Fibroblast of peridontal ligament (primary cell): ENCODE results near the gene GALR2.
"Not testable (repeated sequence)": the region's sequence is repeated elsewhere in the genome, so short reads cannot be mapped to it uniquely, and the experiment has no call there.

Experiments
- DNase-seq: peaks from one replicate; pipeline ENCODE4 v3.0.0-alpha.2; 2010; ENCODE audit errors: extremely low read depth

Gene GALR2, protein sequence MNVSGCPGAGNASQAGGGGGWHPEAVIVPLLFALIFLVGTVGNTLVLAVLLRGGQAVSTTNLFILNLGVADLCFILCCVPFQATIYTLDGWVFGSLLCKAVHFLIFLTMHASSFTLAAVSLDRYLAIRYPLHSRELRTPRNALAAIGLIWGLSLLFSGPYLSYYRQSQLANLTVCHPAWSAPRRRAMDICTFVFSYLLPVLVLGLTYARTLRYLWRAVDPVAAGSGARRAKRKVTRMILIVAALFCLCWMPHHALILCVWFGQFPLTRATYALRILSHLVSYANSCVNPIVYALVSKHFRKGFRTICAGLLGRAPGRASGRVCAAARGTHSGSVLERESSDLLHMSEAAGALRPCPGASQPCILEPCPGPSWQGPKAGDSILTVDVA

GRCh38 chr17:76074390-76075363 is at the start of gene GALR2:
GALR2 (plus strand) TSS chr17:76074781; CDS start chr17:76074884, 103 bp downstream.
- DNase-seq, result no peak

DNA sequence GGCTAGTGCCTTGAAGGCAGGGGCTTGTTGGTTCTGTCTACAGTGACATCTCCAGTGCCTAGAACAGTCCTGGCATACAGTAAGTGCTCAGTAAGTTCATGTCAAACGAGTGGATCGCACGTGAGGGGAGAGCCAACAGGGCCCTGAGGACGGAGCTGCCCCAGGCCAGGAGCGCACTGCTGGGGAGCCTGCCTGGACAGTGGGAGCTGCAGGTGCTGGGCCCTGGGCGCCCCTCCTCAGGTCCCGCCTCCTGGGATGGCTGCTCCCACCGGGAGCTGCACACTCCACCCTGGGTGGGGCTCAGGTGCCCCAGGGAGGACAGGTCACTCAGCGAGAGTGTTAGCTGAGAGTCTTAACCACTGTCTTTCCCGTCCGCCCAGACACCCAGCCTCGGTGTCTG is 49.3 kb upstream of the GALR2 start:
- DNase-seq, result no peak

DNA sequence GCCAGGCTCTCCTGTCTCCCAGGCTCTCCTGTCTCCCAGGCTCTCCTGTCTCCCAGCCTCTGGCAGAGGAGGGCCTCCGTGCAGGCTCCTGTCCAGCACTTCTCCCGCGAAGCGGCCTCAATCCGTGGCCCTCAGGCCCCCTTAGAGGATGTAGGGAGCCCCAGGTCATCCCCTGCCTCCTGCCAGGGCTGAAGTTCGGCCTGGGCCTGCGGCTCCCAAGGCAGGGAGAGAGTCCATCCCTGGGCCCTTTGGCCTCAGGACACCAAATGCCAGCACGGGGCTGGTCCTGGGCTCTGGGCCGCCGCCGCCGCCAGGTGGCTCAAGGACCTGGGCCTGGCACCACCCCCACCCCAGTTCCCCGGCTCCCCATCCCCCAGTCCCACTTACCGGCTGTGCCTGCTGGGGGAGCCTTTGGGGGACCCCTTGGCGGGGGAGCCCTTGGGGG is 47.8 kb upstream of the GALR2 start:
- DNase-seq, result no peak

DNA sequence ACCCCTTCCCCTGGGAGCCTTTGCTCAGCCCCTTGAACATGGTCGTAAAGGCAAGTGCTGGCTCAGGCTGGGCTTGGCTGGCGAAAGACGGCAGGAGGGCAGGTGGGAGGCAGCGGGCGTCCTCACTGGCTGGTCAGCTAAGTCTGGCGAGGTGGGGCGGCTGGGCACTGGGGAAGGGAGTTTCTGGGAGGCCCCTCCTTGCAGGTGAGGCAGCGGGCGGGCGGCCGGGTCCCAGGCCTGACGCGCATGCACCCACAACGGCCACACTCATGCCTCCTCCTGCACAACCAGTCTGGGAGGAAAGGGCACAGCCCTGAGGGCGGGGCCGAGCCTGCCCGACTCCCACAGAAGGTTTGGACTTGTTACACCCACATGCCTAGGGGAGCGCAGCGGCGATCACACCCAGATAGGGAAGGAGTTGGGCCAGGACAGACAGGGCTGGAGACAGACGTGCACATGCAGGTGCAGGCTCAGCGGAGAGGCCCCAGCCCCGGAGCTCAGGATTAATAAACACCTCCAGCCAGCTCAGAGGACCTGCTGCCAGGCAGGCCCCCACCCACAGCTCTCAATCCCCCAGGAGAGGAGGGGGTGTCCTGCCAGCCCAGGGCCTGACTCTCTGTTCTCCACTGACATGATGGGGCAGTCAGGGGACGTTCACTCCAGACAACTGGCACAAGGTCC is 47.3 kb upstream of the GALR2 start, which contains the start of gene EVPL:
Gene EVPL (minus strand): TSS at position 148 of the 681 bp plus-strand sequence. CDS start 108 bp downstream, at position 40.
- DNase-seq, result no peak

DNA sequence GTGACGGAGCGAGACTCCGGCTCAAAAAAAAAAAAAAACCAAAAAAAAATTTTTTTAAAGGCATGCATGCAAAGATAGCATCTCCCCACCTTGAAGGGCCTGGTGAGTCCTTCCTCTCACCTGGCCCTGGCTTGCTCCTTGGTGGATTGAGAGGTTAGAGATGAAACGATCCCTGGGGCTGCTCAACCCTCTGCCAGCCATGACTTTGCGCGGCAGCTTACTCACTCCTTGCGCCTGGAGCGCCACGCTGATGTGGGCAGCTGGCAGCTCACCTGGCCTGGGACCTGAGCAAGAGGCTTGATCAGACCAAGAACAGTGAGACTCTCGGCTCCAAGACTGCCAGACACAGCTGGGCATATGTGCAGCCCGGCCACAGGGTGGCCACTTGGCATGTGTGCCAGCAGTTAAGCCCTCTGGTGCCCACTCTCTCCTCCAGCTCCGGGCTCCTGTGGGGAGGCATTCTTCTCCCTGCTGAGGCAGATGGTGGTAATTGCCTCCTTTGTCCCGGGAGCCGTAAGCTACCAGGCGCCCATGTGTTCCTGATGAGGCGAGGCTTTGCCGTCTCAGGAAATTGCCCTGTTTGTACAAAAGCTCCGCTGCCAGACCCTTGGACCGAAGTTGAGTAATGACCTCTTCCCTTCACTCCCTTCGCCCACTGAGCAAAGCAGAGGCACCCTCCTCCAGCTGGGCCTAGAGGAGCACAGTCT is 42.4 kb upstream of the GALR2 start:
- no peak for DNase-seq

DNA sequence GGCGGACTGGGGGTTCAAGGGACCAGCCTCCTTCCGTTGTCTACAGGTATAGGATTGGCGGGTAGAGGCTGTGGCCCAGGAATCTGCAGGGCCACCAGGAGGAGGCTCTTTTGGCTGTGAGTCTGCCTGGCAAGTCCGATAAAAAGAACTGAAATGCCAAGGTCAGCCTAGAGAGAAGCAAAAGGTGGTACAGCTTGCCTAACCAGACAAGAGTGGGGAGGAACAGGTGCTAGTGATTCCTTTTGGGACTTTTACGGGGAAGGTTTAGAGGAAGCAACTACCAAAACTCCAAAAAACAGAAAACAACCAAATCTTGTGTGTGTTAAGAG is 41.8 kb upstream of the GALR2 start:
- DNase-seq, result no peak

DNA sequence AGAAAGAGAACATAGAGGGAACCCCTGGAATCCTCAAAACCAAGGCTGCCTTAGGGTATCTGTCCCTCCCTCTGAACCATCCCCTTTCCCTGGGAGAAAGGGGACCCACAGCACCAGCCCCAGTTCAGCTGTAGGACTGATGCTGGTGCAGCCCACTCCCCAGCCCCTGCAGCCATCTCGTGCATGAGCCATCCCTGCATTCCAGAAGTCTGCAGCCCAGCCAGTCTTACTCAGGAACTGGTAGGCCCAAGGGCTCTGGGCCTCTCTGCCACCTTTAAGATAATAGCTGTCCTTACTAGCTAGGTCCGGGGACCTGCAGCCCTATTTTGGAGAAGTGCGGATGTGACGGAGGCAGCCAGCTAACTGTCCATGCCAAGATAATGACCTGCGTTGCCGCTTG is 41.4 kb upstream of the GALR2 start:
- DNase-seq, result no peak

- DNase-seq, result no peak
Measured at GRCh38 chr17:76034428-76035350, 39.9 kb upstream of the GALR2 start.

- no peak for DNase-seq
Measured at GRCh38 chr17:76036497-76037261, 37.9 kb upstream of the GALR2 start.

DNA sequence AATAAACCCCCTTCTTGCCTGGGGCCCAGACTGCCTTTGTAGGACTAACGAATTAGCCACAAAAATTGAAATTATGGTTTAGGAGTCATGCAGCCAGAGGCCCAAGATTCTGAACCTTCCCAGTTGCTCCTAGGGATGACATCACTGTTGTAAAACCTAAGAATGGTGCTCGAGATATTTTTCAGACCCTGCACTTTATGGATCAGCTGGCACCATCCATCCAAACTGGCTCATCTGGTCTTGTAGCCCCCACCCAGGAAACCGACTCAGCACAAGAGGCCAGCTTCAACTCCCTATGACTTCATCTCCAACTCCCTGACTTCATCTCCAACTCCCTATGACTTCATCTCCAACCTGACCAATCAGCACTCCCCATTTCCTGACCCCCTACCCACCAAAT is 36.5 kb upstream of the GALR2 start:
- peak; percentile 33 for DNase-seq

DNA sequence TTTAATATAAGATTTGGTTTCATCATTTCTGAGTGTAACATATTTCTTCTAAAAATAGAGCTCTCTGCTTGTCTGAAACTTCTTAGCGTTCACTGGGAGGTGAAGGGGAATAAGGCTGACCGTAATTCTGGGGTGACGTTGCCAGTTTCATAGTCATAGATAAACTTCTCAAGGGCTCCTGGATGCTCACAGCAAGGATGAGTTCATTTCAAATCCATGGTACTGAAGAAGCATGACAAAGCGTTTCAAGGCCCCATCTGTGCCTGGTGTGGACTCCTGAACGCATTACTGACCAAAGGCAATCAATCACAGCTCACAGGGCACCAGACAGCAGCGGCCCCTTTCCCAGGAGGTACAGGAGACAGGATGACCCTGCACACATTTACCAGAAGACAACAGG is 35.5 kb upstream of the GALR2 start:
- peak; percentile 2 for DNase-seq

GRCh38 chr17:76040376-76040775 is 34.2 kb upstream of the GALR2 start:
- no peak for DNase-seq

GRCh38 chr17:76042868-76043267 is 31.7 kb upstream of the GALR2 start:
- DNase-seq, result not testable (repeated sequence)

DNA sequence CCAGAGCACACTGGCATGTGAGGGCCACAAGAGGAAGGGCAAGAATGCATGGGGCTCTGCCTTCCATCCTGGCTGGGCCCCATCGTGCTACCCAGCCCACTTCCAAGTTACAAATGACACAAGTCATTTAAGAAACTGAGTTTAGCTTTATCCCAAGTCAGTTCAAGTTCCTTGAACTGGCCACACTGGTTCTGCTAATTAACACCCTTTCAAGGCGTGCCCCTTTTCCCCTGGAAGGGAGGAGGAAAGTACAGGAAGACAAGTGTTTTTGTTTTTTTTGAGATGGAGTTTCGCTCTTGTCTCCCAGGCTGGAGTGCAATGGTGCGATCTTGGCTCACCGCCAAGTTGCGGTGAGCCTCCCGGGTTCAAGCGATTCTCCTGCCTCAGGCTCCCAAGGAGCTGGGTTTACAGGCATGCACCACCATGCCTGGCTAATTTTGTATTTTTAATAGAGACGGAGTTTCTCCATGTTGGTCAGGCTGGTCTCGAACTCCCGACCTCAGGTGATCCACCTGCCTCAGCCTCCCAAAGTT is 30.0 kb upstream of the GALR2 start:
- not testable (repeated sequence) for DNase-seq

DNA sequence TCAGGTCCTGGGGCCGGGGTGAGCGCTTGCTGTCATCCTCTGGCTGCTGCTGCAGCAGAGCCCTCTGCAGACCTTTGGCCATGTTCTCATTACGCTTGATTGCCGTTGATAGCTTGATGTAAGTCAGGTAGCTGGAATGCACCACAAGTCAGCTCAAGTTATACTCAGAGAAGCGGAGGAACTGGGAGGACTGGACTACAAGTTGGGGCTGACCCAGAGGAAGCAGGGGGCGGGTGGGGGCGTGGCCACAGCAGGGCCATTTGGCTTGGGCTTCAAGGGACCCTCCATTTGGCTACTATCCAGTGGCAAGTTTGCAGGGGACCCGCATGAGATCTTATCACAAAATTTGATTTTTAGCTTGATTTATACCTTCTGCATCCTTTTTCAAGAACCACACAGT is 28.5 kb upstream of the GALR2 start:
- no peak for DNase-seq

DNA sequence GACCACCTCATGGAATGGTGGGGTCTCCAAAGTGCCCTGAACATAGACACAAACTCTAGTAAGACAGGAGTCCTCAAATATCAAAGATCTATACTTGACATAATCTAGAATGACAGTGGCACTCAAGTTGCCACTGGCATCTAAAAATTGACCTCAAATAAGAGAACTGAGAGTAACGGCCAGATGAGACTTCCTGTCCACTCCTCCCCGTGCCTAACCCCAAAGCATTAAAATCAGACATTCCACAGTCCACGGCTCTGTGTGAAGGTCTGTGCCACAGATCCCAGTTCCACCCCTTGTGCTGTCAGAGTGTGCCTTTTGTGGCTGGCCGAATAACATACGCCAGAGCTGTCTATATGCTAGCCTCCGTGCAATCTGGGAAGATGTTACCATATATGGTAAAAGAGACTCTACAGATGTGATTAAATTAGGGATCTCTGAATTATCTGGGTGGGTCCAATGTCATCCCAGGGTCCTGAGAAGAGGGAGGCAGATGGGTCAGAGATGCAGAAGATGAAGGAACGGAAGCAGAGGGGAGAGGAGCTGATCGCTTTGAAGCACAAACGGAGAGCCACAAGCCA is 26.5 kb upstream of the GALR2 start:
- no peak for DNase-seq

DNA sequence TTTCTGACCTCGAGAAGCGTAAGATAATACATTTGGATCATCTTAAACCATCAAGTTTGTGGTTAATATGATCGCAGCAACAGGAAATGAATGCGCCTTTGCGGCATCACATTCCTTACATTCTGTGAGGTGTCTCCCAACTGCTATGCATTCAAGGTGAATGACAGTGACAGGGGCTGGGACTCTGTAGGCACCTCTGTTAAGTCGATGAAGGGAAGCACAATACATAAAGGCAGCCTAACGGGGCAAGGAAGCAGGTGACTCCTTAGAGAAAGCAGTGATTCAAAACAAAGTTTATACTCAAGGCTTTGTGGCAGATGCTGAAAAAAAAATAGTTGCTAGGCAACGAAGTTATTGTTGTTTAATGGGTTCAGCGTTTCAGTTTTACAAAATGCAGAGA is 25.9 kb upstream of the GALR2 start:
- no peak for DNase-seq

DNA sequence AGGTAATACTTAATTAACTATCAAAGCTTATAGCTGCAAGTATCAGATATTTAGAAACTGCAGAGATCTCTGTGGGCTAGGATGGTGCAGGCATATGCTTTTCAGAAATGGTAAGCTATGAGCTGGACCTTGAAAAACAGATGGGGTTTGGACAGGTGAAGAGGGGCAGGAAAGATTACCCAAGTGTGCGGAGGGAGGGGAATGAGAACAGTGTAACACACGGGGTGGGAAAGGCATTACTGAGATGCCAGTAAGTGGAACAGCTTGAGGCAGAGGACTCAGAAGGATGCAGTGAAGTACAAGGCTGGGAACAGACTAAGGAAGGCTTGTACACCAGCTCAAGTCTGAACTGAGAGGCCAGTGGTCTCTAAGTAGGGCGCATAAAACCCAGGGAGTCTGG is 25.3 kb upstream of the GALR2 start:
- no peak for DNase-seq
